Keratinocyte (primary cell): ENCODE results near the gene CD226.
"Not testable (repeated sequence)": the region's sequence is repeated elsewhere in the genome, so short reads cannot be mapped to it uniquely, and the experiment has no call there.

Experiments
- CTCF ChIP-seq, 3 experiments: IDR thresholded peaks in 1 of 3; conservative IDR thresholded peaks in 1 of 3; optimal IDR thresholded peaks in 1 of 3; 2 replicates in 2 of 3; 3 replicates in 1 of 3; pipeline versions ENCODE3 to v1.5.1; 2011; ENCODE audit warnings: low read length in 3 of 3, mild to moderate bottlenecking in 3 of 3, moderate library complexity in 2 of 3, control low read depth in 1 of 3, inconsistent platforms in 1 of 3; ENCODE audit not compliant: insufficient read depth in 2 of 3; ENCODE audit errors: extremely low read depth in 1 of 3
- EZH2 ChIP-seq: IDR thresholded peaks from one replicate; pipeline ENCODE4 v1.6.1; 2012; ENCODE audit warnings: inconsistent platforms, mild to moderate bottlenecking, low read length, moderate library complexity

- TF ChIP-seq CTCF (optimal IDR thresholded peaks at IDR 0.05 in 1 of 3, IDR thresholded peaks at IDR 0.05 in 1 of 3, conservative IDR thresholded peaks at IDR 0.05 in 1 of 3; ENCODE audit: extremely low read depth in 1 of 3, insufficient read depth in 2 of 3, low read length in 3 of 3); EZH2: not testable (repeated sequence)
These were observed 7.9 kb downstream of the CD226 start for GRCh38 chr18:69939812-69940211.
